Neural cell (in vitro differentiated cells): ENCODE results near the gene NGEF. TPM values are rescaled to one million over a fixed set of nuclear protein-coding genes. Genes with fewer than 3 reads are reported as not detected.

ENCODE experiments used
- H2AFZ ChIP-seq: fragments of 200-600, 300-800 bp; sonication (generic), shearing (Covaris generic); 2 replicates; pipeline ENCODE4 v1.6.0; 2014; ENCODE audit warnings: low read depth, mild to moderate bottlenecking, antibody characterized with exemption, low read length, moderate library complexity
- H3F3A ChIP-seq: fragments of 200-600 bp; shearing (Covaris generic); 2 replicates; pipeline ENCODE4 v1.6.1; 2016; ENCODE audit warnings: mild to moderate bottlenecking, moderate library complexity, mixed read lengths, antibody characterized with exemption, low read length; ENCODE audit not compliant: insufficient read depth, poor library complexity, severe bottlenecking
- H3K27ac ChIP-seq: fragments of 200-600, 300-800 bp; sonication (generic), shearing (Covaris generic); 2 replicates; pipeline ENCODE4 v1.5.1; 2014; ENCODE audit warnings: mild to moderate bottlenecking, low read length, moderate library complexity
- H3K27me3 ChIP-seq: fragments of 300-800, 200-600 bp; sonication (generic), shearing (Covaris generic); 2 replicates; pipeline ENCODE4 v1.6.0; 2014; ENCODE audit warnings: mild to moderate bottlenecking, low read depth, low read length, moderate library complexity; ENCODE audit not compliant: insufficient read depth
- H3K36me3 ChIP-seq: fragments of 300-800, 200-600 bp; sonication (generic), shearing (Covaris generic); 2 replicates; pipeline ENCODE4 v1.5.1; 2014; ENCODE audit warnings: mild to moderate bottlenecking, antibody characterized with exemption, low read length, moderate library complexity; ENCODE audit not compliant: insufficient read depth
- H3K4me2 ChIP-seq: fragments of 300-800, 200-600 bp; sonication (generic), shearing (Covaris generic); 2 replicates; pipeline ENCODE4 v1.6.0; 2014; ENCODE audit warnings: mild to moderate bottlenecking, low read length
- H3K4me3 ChIP-seq: fragments of 300-800, 200-600 bp; sonication (generic), shearing (Covaris generic); 2 replicates; pipeline ENCODE4 v1.5.1; 2014; ENCODE audit warnings: mild to moderate bottlenecking, low read length, moderate library complexity
- H3K79me2 ChIP-seq: fragments of 200-600 bp; shearing (Covaris generic); replicated peaks from 2 replicates; pipeline ENCODE4 v1.6.0; 2014; ENCODE audit warnings: mild to moderate bottlenecking, low read length, moderate library complexity; ENCODE audit not compliant: insufficient read depth
- H3K9ac ChIP-seq: fragments of 300-800, 200-600 bp; sonication (generic), shearing (Covaris generic); 2 replicates; pipeline ENCODE4 v1.6.1; 2016; ENCODE audit warnings: mild to moderate bottlenecking, low read length, mixed read lengths
- H3K9me2 ChIP-seq: fragments of 200-600 bp; shearing (Covaris generic); 2 replicates; pipeline ENCODE4 v1.6.1; 2016; ENCODE audit warnings: mild to moderate bottlenecking, low read length, mixed read lengths; ENCODE audit not compliant: insufficient read depth
- H3K9me3 ChIP-seq: fragments of 200-600, 300-800 bp; sonication (generic), shearing (Covaris generic); 2 replicates; pipeline ENCODE4 v1.6.1; 2016; ENCODE audit warnings: mild to moderate bottlenecking, mixed run types, low read length, moderate library complexity, mixed read lengths
- H4K20me1 ChIP-seq: fragments of 200-600 bp; shearing (Covaris generic); 2 replicates; pipeline ENCODE4 v1.6.1; 2016; ENCODE audit warnings: mild to moderate bottlenecking, mixed run types; ENCODE audit not compliant: insufficient read depth
- CTCF ChIP-seq: fragments of 450-650 bp; IDR thresholded peaks from 2 replicates; pipeline ENCODE4 v1.5.1; 2014; ENCODE audit warnings: antibody characterized with exemption, mild to moderate bottlenecking, moderate library complexity; ENCODE audit not compliant: poor library complexity, severe bottlenecking
- EP300 ChIP-seq: fragments of 450-650 bp; conservative IDR thresholded peaks from 2 replicates; pipeline ENCODE4 v1.6.1; 2014; ENCODE audit warnings: antibody characterized with exemption, mild to moderate bottlenecking, moderate library complexity; ENCODE audit not compliant: poor library complexity, severe bottlenecking
- EZH2 ChIP-seq: fragments of 200-600, 300-800 bp; shearing (Covaris generic), sonication (generic); IDR thresholded peaks from 2 replicates; pipeline ENCODE4 v1.6.1; 2014; ENCODE audit warnings: antibody characterized with exemption, low read length, borderline replicate concordance, mild to moderate bottlenecking; ENCODE audit not compliant: insufficient read depth, poor library complexity, severe bottlenecking
- MXI1 ChIP-seq: fragments of 450-650 bp; conservative IDR thresholded peaks from 2 replicates; pipeline ENCODE4 v1.6.1; 2014; ENCODE audit warnings: antibody characterized with exemption, mild to moderate bottlenecking; ENCODE audit not compliant: poor library complexity, severe bottlenecking
- POLR2AphosphoS5 ChIP-seq: IDR thresholded peaks from 2 replicates; pipeline ENCODE4 v1.6.1; 2012
- RAD21 ChIP-seq: fragments of 450-650 bp; conservative IDR thresholded peaks from 2 replicates; pipeline ENCODE4 v1.6.1; 2014; ENCODE audit warnings: antibody characterized with exemption, mild to moderate bottlenecking, moderate library complexity
- REST ChIP-seq: IDR thresholded peaks from 2 replicates; pipeline ENCODE4 v1.6.1; 2012; ENCODE audit warnings: borderline replicate concordance
- SMC3 ChIP-seq: fragments of 450-650 bp; conservative IDR thresholded peaks from 2 replicates; pipeline ENCODE4 v1.6.1; 2014; ENCODE audit warnings: antibody characterized with exemption, mild to moderate bottlenecking, moderate library complexity; ENCODE audit not compliant: poor library complexity
- TAF1 ChIP-seq: IDR thresholded peaks from 2 replicates; pipeline ENCODE4 v1.6.1; 2012; ENCODE audit warnings: low read depth
- polyA plus RNA-seq: library from polyadenylated mRNA; depleted of rRNA; stranded (reverse); fragments of >200 nt; gene quantifications from 2 replicates; pipeline ENCODE4 v1.2.3, GENCODE V29; 2014

NGEF gene
- polyA plus RNA-seq, 1 donor from 2014 or later, result 5.2 TPM

- Histone ChIP-seq H4K20me1 (no peaks in the 10 kb centered on the region), H3K27me3 (peaks cover 17% of the 10 kb centered on the region), H3K36me3 (no peaks in the 10 kb centered on the region), H3K4me3 (no peak overlapping the region), H3K9ac (no peak overlapping the region), H3K4me2 (no peak overlapping the region), H3K79me2 (no peaks in the 10 kb centered on the region), H3K27ac (no peak overlapping the region), H3K9me3 (no peaks in the 10 kb centered on the region), H2AFZ (no peak overlapping the region), H3F3A (no peaks in the 10 kb centered on the region), H3K9me2 (no peaks in the 10 kb centered on the region)
- no peak for TF ChIP-seq POLR2AphosphoS5
- TF ChIP-seq CTCF, result no peak
- no peak for TF ChIP-seq RAD21
- TF ChIP-seq EP300, result no peak
- TF ChIP-seq TAF1, result no peak
- TF ChIP-seq MXI1, result no peak
- no peak for TF ChIP-seq SMC3
- TF ChIP-seq EZH2, result no peak
- TF ChIP-seq REST, result no peak
These were observed 133.2 kb downstream of the NGEF start for GRCh38 chr2:232879618-232880494.

GRCh38 chr2:232878855-232879617 lies 134.0 kb downstream of the NGEF start:
- H4K20me1 ChIP-seq, result no peaks in the 10 kb centered on the region
- TF ChIP-seq REST (no peak), SMC3 (no peak), EZH2 (no peak), MXI1 (no peak), RAD21 (no peak), EP300 (no peak), TAF1 (no peak), POLR2AphosphoS5 (no peak), CTCF (no peak)
- H3K27me3 ChIP-seq, result peaks cover 20% of the 10 kb centered on the region
- no peaks in the 10 kb centered on the region for H3K9me3 ChIP-seq
- no peak overlapping the region for H3K27ac ChIP-seq
- no peaks in the 10 kb centered on the region for H3K79me2 ChIP-seq
- no peaks in the 10 kb centered on the region for H3K9me2 ChIP-seq
- H3K36me3 ChIP-seq, result no peaks in the 10 kb centered on the region
- H3F3A ChIP-seq, result no peaks in the 10 kb centered on the region
- H2AFZ ChIP-seq, result no peak overlapping the region
- H3K4me3 ChIP-seq, result no peak overlapping the region
- no peak overlapping the region for H3K4me2 ChIP-seq
- H3K9ac ChIP-seq, result no peak overlapping the region
